Measurements from ENCODE around the gene SYP. TPM values are rescaled to one million over a fixed set of nuclear protein-coding genes. Genes with fewer than 3 reads are reported as not detected.

SYP gene
- total RNA-seq, 1 experiment from 2014 or later: 0.16 TPM

DNA sequence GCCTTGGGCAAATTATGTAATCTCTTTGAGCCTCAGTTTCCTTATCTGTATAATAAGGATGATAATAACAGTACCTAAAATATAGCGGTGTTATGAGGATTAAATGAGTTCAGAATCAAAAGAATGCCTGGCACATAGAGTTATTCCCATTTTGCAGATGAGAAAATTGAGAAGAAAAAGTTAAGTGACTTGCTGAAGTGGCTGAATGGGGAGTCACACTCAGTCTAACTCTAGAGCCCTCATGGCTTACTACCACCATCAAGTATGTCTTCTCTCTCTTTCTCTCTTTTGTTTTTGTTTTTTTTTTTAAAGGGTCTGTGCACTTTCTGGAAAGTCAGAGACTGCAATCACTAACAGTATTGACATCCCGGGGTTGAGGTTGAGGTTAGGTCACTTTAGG, 32.5 kb upstream of the SYP start:
- H3K36me3 ChIP-seq: no peaks in the 10 kb centered on the region
- H3K9me3 ChIP-seq (replicated peaks): no peaks in the 10 kb centered on the region
- no peaks in the 10 kb centered on the region for H3K4me1 ChIP-seq (replicated peaks)
- no peaks in the 10 kb centered on the region for H3K27me3 ChIP-seq (replicated peaks)
- DNase-seq (ENCODE audit: low read depth in 1 of 2, low spot score in 2 of 2): no peak
- H3K4me3 ChIP-seq: no peak overlapping the region
- H3K27ac ChIP-seq: no peak overlapping the region

DNA sequence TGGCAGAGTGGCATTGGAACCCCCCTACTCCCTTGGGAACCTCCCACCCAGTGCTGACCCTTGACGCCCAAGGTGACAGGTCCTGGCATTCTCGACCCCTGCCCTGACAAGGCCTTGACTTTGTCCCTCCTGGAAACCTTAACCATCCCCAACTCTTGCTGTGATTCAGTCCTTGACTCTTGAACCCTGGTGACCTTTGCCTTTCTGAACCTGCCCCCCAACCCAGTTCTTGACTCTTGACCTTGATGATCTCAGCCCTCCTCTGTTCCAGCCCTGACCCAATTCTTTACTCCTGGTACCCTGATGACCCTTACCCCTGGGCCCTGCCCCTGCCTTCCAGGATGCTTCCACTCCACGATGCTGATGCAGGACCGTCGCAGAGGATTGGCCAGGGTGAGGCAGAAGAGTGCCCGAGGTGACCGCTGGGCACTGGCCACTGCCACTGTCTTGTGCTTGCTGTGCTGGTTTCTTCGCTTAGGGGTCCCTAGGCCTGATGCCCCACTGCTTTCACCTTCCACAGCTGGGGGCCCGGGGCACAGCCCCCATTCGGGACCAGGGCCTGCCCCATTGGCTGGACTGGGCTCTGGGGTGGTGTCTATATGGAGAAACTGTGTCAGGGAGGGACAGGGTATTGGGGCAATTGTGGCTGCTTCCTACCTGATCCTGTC, 31.5 kb upstream of the SYP start:
- H3K9me3 ChIP-seq (replicated peaks): no peaks in the 10 kb centered on the region
- H3K27me3 ChIP-seq (replicated peaks): no peaks in the 10 kb centered on the region
- no peak overlapping the region for H3K4me3 ChIP-seq
- DNase-seq (ENCODE audit: low read depth in 1 of 2, low spot score in 2 of 2): no peak
- no peaks in the 10 kb centered on the region for H3K4me1 ChIP-seq (replicated peaks)
- no peak overlapping the region for H3K27ac ChIP-seq
- no peaks in the 10 kb centered on the region for H3K36me3 ChIP-seq

DNA sequence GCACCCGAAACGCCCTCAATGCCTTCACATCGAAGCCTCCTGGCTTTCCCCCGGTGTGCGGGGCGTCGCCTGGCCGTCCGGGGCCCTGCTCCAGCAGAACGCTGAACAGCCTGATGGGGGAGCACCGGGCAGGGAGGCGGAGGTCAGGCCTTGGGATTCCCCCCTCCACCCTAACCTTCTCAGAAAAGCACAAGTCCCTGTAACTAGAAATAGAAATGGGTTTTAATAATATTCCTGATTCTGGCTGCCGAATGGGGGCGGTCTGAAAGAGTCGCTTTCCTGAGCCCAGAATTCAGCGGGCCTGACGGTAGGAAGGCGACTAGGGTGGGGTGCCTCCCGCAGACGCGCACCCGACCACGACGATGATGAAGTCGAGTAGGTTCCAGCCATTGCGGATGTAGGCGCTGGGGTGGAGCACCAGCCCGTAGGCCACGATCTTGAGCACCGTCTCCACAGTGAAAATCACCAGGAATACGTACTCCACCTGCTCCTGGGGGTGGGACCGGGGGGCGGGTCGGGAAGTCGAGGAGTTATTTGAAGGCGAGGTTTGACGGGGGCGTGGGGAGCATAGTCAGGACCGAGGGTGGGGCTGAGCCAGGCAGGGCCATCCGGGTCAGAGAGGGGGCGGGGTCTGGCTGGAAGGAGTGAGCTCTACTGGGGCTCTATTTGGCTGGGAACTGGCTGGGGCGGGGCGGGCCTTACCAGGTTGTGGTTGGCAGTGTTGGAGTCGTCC, 30.7 kb upstream of the SYP start:
- Histone ChIP-seq H3K4me1 (replicated peaks) (no peaks in the 10 kb centered on the region), H3K27me3 (replicated peaks) (no peaks in the 10 kb centered on the region), H3K36me3 (no peaks in the 10 kb centered on the region), H3K9me3 (replicated peaks) (no peaks in the 10 kb centered on the region), H3K27ac (no peak overlapping the region), H3K4me3 (no peak overlapping the region)
- no peak for DNase-seq (ENCODE audit: low read depth in 1 of 2, low spot score in 2 of 2)

DNA sequence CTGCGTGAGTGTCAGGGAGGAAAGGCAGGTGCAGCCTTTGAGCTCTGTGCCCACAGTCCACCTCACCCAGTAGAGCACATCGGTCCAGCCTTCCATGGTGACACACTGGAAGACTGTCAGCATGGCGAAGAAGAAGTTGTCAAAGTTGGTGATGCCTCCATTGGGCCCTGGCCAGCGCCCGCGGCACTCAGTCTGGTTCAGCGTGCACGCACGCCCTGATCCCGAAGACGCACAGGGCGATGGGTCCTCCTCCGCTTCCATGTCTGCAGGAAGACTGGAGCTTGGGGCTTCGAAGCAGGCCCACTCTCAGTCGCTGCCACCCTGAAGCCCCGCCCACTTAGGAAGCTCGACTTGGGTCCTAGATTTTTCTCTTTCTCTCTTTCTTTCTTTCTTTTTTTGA, 28.2 kb upstream of the SYP start:
- Histone ChIP-seq H3K4me1 (replicated peaks) (no peaks in the 10 kb centered on the region), H3K27me3 (replicated peaks) (no peaks in the 10 kb centered on the region), H3K36me3 (no peaks in the 10 kb centered on the region), H3K27ac (no peak overlapping the region), H3K4me3 (no peak overlapping the region), H3K9me3 (replicated peaks) (no peaks in the 10 kb centered on the region)
- DNase-seq (ENCODE audit: low read depth in 1 of 2, low spot score in 2 of 2): no peak

DNA sequence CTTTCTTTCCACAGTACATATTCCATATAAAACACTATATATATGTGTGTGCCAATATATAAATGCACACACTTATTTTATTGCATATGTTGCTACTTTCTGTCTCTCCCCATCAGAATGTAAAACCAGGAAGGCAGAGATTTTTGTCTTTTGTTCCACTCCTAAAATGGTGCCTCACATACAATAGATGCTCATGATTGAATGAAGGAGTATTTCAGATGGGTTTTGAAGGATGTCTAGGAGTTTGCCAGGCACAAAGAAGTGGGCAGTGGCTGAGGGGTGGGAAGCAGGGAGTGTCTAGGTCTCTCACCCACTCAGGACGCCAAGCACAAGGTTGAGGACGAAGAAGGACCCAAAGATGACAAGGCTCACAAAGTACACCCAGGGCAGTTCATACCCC, 27.7 kb upstream of the SYP start:
- Histone ChIP-seq H3K4me3 (no peak overlapping the region), H3K4me1 (replicated peaks) (no peaks in the 10 kb centered on the region)
- DNase-seq (ENCODE audit: low read depth in 1 of 2, low spot score in 2 of 2): no peak

DNA sequence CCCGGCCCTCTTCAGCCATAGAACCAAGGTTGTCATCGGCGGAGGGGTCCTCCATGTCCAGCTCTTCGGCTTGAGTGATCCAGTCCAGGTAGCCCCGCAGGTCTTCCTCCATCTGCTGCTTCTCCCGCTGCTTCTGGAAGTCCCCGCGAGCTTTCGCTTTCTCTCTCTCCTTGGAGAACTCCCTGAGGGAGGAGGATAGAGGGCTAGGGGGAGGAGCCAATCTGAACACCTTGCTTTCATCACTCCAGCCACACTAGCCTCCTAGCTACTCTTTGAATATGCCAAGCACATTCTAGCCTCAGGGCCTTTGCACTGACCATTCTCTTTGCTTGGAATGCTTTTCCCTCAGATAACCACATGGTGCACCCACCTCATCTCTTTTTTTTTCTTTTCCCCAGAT, 27.0 kb upstream of the SYP start:
- H3K27me3 ChIP-seq (replicated peaks): no peaks in the 10 kb centered on the region
- no peaks in the 10 kb centered on the region for H3K9me3 ChIP-seq (replicated peaks)
- no peaks in the 10 kb centered on the region for H3K4me1 ChIP-seq (replicated peaks)
- no peak for DNase-seq (ENCODE audit: low read depth in 1 of 2, low spot score in 2 of 2)
- no peak overlapping the region for H3K27ac ChIP-seq
- H3K4me3 ChIP-seq: no peak overlapping the region
- no peaks in the 10 kb centered on the region for H3K36me3 ChIP-seq

More for the DNA sequence above, 27.7 kb upstream of the SYP start:
- H3K27me3 ChIP-seq (replicated peaks): no peaks in the 10 kb centered on the region
- H3K36me3 ChIP-seq: no peaks in the 10 kb centered on the region
- no peaks in the 10 kb centered on the region for H3K9me3 ChIP-seq (replicated peaks)
- no peak overlapping the region for H3K27ac ChIP-seq

DNA sequence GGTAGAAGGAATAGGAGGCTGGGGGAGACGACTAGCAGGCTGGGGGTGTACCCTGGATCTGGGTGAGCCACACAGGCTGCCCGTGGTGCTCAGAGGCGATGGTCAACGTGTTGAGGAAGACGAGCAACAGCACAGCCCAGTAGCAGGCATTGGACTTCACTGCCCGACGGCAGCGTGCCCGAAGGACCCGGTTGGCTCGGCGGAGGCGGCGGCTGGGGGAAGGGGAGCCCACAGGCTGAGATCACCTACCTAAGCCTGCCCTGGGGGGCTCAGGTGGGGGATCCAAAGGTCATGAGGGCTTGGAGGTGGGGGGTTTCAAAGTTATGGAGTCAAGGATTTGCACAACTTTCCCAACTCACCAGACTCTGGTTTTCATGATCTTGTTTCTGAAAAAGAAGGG, 25.9 kb upstream of the SYP start:
- Histone ChIP-seq H3K4me3 (no peak overlapping the region), H3K9me3 (replicated peaks) (no peaks in the 10 kb centered on the region), H3K36me3 (no peaks in the 10 kb centered on the region), H3K27me3 (replicated peaks) (no peaks in the 10 kb centered on the region), H3K27ac (no peak overlapping the region), H3K4me1 (replicated peaks) (no peaks in the 10 kb centered on the region)
- no peak for DNase-seq (ENCODE audit: low read depth in 1 of 2, low spot score in 2 of 2)

DNA sequence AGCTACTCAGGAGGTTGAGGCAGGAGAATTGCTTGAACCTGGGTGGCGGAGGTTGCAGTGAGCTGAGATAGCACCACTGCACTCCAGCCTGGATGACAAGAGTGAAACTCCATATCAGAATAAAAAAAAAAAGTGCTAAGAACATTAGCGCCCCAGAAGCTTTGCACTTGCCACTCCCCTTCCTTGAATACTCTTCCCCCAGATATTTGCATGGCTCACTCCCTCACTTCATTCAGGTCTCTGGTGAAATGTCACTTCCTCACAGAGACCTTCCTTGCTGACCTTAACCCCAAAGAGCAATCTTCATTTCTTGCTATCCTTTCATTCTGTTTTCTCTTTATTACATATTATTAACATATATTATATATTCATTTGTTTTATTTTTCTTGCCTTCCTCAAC, 21.9 kb upstream of the SYP start:
- Histone ChIP-seq H3K4me3 (no peak overlapping the region), H3K9me3 (replicated peaks) (no peaks in the 10 kb centered on the region), H3K4me1 (replicated peaks) (no peaks in the 10 kb centered on the region), H3K27ac (no peak overlapping the region), H3K27me3 (replicated peaks) (no peaks in the 10 kb centered on the region), H3K36me3 (no peaks in the 10 kb centered on the region)
- no peak for DNase-seq (ENCODE audit: low read depth in 1 of 2, low spot score in 2 of 2)

DNA sequence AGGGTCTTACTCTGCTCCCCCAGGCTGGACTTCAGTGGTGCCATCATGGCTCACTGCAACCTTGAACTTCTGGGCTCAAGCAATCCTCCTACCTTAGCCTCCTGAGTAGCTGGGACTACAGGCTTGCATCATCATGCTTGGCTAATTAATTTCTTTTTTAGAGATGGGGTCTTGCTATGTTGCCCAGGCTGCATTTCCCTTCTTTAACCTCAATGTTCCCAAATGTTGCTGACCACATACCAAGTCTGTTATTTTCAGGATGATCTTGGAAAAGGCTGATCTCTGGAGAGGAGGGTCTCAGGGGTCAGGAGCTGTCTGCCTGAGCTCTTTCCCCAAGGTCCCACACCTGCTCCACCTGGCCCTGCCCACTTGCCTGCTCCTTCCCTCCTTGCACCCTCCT, 20.1 kb upstream of the SYP start:
- H3K27ac ChIP-seq: no peak overlapping the region
- no peaks in the 10 kb centered on the region for H3K4me1 ChIP-seq (replicated peaks)
- no peak for DNase-seq (ENCODE audit: low read depth in 1 of 2, low spot score in 2 of 2)
- no peak overlapping the region for H3K4me3 ChIP-seq
- no peaks in the 10 kb centered on the region for H3K9me3 ChIP-seq (replicated peaks)
- no peaks in the 10 kb centered on the region for H3K36me3 ChIP-seq
- H3K27me3 ChIP-seq (replicated peaks): no peaks in the 10 kb centered on the region

DNA sequence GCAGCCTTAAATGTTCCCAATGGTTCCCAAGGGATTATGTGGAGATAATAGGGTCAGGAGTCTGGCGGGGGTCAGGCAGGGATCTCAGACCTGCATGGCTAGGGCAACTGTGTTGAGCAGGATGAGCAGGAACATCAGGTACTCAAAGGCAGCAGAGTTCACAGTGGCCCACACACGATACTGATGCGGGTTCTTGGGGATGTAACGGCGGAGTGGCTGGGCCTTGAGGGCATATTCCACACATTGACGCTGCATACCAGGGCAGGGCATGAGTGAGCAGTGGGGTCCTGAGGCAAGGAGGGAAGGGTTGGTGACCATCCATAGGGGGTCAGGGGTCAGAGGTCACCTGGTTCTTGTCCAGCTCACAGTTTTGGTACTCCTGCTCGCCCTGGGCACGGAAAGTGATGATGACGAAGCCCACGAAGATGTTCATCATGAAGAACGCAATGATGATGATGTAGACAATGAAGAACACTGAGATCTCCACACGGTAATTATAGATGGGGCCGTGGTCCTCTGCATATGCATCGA, 15.1 kb upstream of the SYP start:
- no peak overlapping the region for H3K27ac ChIP-seq
- no peaks in the 10 kb centered on the region for H3K36me3 ChIP-seq
- no peaks in the 10 kb centered on the region for H3K4me1 ChIP-seq (replicated peaks)
- no peaks in the 10 kb centered on the region for H3K27me3 ChIP-seq (replicated peaks)
- no peak overlapping the region for H3K4me3 ChIP-seq
- no peaks in the 10 kb centered on the region for H3K9me3 ChIP-seq (replicated peaks)
- no peak for DNase-seq (ENCODE audit: low read depth in 1 of 2, low spot score in 2 of 2)

DNA sequence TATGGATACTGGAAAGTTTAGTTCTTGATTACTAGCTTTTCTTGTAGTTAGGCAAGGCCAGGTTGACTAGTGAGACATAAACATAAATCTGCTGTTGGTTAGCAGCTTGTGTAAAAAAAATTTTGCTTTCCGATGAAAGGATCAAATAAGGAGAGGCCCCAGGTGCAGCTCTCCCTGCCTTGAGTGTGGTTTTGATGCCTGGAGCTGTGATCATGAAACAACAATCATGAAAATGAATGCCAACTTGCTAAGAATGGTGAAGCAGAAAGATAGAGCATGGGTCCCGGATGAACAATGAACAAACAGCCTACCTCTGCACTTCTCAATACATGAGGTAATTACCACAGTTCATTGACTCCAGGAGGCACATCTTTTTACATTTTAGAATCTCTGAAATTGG, 14.4 kb upstream of the SYP start:
- Histone ChIP-seq H3K27me3 (replicated peaks) (no peaks in the 10 kb centered on the region), H3K27ac (no peak overlapping the region), H3K36me3 (no peaks in the 10 kb centered on the region), H3K4me3 (no peak overlapping the region), H3K9me3 (replicated peaks) (no peaks in the 10 kb centered on the region), H3K4me1 (replicated peaks) (no peaks in the 10 kb centered on the region)
- DNase-seq (ENCODE audit: low read depth in 1 of 2, low spot score in 2 of 2): no peak

DNA sequence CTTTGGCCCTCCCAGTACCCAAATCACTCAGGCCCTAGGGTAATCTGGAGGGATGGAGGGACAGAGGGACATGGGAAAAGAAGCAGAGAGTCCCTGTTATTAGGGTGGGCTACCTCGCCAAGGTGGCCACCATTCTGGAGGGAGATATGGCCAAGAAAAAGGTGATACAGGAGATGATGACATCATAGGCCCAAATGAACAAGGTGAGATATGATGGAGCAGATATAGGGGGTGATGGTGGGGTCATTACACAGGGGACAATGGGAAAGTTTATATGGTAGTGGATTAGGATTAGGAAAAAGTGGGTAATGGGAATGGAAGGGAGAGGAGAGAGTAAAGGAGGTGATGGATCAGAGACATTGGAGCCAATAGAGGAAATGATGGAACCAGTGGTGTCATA, 12.9 kb upstream of the SYP start:
- no peaks in the 10 kb centered on the region for H3K27me3 ChIP-seq (replicated peaks)

DNA sequence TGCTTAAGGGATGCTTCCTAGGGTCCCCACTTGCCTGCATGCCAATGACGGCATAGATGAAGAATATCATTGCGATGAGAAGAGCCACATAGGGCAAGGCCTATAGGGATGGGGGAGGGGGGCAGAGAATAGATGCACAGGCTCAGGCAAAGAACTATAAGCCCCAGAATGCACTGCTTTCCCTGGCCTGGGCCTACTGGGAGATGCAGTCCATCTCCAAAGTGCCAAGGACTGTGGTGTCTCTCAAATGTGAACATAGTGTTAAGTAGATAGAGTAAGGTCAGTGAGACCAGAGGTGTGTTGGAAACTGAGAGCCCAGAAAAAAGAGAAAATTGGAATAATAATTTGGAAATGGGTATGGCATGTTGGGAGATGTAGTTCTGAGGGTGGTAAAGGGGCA, 12.2 kb upstream of the SYP start:
- Histone ChIP-seq H3K36me3 (no peaks in the 10 kb centered on the region), H3K27ac (no peak overlapping the region), H3K4me1 (replicated peaks) (no peaks in the 10 kb centered on the region), H3K4me3 (no peak overlapping the region), H3K27me3 (replicated peaks) (no peaks in the 10 kb centered on the region), H3K9me3 (replicated peaks) (no peaks in the 10 kb centered on the region)
- DNase-seq (ENCODE audit: low read depth in 1 of 2, low spot score in 2 of 2): no peak

More for the DNA sequence above, 12.9 kb upstream of the SYP start:
- Histone ChIP-seq H3K4me1 (replicated peaks) (no peaks in the 10 kb centered on the region), H3K9me3 (replicated peaks) (no peaks in the 10 kb centered on the region), H3K4me3 (no peak overlapping the region), H3K36me3 (no peaks in the 10 kb centered on the region), H3K27ac (no peak overlapping the region)
- no peak for DNase-seq (ENCODE audit: low read depth in 1 of 2, low spot score in 2 of 2)

DNA sequence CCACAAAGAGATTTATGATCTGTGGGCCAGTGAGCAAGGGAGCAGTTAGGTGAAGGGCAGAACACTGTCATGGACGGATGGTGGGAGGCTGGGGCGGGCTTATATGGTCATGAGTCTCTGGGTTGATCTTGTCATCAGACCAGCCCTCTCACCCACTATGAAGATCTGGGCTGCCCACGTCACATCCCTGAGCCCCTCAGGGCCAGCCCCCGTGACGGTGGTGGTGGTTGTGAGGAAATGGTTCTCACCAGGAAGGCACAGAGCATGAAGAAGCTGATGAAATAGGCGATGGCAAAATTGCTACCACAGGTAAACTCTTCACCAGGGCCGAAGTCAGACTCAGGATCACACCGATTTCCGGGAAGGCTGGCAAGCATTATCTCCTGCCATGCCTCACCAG, 11.1 kb upstream of the SYP start:
- DNase-seq (ENCODE audit: low read depth in 1 of 2, low spot score in 2 of 2): no peak
- no peaks in the 10 kb centered on the region for H3K27me3 ChIP-seq (replicated peaks)
- no peak overlapping the region for H3K27ac ChIP-seq
- no peaks in the 10 kb centered on the region for H3K4me1 ChIP-seq (replicated peaks)
- H3K9me3 ChIP-seq (replicated peaks): no peaks in the 10 kb centered on the region
- no peak overlapping the region for H3K4me3 ChIP-seq
- no peaks in the 10 kb centered on the region for H3K36me3 ChIP-seq
